Activated CD4-positive, alpha-beta T cell treated with anti-CD3 and anti-CD28 coated beads, Interleukin-2, amount 50 U/mL, for 24 hours (primary cell): Measurements from ENCODE around the gene PRRG2.

Experiments
- DNase-seq, 2 donors: peaks; one replicate each; pipeline ENCODE4 v3.0.0-alpha.2; 2020; ENCODE audit warnings: low read depth in 1 of 2, low spot score in 1 of 2

PRRG2 gene

DNA sequence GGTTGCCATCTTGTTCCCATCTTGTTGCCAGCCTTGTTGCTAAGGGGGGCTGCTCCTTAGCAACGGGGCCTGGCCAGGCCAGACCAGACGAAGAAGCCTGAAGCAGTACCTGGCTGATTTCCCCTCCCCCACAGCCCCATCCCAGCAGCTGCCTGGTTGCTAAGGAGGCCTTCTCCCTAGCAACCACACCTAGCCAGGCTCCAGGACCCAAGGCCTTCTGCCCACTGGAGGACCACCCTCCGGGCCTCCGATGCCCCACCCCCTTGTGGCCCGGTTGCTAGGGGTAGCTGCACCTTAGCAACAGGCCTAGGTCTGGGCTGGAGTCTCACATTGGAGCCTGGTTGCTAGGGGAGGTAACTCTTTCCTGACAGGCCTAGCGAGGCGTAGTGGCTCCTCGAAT is 3.9 kb downstream of the PRRG2 start:
- DNase-seq, result no peak

DNA sequence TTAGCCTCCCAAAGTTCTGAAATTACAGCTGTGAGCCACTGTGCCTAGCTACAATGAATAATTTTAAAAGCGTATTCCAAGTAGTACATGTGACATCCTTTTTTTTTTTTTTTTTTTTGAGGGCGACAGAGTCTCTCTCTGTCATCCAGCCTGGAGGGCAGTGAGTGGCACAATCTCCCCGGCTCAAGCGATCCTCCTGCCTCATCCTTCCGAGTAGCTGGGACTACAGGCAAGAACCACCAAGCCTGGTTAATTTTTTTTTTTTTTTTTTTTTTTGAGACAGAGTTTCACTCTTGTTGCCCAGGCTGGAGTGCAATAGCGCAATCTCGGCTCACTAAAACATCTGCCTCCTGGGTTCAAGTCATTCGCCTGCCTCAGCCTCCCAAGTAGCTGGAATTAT is 6.1 kb downstream of the PRRG2 start:
- no peak for DNase-seq

DNA sequence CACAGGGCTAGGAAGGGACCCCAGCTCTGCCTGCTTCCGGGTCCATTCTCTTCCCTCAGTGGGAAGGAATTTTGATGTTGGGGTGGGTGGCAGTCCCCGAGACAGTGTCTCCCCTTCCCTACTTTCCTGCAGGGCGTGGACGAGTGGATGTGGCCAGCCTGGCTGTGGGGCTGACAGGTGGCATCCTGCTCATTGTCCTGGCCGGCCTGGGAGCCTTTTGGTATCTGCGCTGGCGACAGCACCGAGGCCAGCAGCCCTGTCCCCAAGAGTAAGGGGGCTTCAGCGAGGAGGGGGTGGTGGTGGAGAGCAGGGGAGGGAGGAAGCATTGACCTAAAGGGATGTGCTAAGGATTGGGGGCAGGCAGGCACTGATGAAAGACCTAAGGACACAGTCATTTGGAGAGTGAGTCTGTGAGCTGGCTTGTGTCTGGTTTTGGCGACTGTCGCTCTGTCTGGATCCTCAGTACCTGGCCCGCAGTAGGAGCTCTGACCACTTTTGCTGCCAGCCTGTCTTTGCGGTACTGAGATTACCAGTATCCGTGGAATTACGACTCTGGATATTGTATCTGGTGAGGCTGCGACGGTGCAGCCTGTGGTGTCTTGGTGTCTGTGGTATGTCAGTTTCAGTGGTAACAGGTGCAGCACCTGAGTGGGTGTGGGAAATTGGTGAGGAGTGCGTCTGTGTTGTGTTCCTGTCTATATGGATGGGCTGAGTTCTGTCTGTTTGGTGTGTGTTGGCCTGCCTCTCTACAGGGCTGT is 7.4 kb downstream of the PRRG2 start:
- peak in 1 of 2 donors; percentile 28 for DNase-seq

DNA sequence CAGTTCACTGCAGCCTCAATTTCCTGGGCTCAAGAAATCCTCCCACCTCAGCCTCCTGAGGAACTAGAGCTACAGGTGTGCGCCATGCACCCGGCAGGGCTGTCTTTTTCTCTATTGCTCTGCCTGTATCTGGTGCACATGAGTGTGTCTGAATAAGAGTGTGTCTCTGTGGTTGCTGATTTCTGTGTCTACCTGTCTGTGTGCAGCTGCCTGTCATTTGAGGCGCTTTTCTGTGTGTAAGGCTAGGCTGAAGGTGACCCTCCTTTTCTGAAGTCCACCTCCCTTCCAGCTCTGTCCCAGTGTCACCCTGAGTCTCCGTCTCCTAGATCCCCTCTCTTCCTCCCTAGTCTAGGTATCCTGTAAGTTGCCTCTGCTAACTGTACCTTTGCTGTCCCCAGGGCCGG is 8.4 kb downstream of the PRRG2 start:
- DNase-seq, result no peak

DNA sequence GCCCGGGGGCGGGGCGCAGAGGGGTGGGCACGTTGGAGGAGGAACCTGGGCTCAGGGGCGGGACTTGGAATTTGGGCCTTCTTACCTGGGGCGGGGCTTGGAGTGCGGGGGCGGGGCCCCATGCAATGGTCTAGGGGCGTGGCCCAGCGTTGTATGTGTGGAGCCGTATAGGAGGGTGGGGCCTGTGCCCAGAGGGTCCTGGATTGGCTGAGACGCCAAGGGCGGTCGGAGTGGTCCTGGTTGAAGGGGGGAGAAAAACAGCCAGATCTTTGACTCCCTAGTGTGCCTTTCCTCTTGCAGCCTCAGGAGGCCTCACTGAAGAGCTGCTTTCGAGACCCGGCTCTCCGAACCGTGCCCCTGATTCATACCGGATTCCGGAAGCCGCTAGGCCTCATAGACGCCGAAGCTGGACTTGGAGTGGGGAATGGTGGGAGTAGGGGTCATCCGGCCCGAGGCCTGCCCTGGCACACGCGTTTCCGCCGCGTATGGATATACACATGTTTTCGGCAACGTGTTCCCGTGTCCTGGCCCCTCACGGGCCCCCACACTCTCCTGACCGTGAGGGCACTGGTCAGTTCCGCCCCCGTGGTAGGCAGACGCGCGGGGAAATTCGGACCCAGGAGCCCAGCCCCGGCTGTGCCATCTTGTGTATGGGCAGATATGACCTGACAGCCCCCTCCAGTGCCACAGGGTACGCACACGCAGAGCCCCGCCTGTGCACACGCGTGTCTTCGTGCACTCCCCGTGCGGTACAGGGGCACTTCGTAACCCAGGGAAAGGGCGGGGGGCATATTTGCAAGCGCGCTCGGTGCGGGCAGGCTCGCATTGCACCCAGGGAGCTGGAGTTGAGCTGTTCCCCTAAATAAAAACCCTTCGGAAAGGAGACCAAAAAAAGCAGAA is 9.2 kb downstream of the PRRG2 start:
- peak; percentile 71 to 89 for DNase-seq

DNA sequence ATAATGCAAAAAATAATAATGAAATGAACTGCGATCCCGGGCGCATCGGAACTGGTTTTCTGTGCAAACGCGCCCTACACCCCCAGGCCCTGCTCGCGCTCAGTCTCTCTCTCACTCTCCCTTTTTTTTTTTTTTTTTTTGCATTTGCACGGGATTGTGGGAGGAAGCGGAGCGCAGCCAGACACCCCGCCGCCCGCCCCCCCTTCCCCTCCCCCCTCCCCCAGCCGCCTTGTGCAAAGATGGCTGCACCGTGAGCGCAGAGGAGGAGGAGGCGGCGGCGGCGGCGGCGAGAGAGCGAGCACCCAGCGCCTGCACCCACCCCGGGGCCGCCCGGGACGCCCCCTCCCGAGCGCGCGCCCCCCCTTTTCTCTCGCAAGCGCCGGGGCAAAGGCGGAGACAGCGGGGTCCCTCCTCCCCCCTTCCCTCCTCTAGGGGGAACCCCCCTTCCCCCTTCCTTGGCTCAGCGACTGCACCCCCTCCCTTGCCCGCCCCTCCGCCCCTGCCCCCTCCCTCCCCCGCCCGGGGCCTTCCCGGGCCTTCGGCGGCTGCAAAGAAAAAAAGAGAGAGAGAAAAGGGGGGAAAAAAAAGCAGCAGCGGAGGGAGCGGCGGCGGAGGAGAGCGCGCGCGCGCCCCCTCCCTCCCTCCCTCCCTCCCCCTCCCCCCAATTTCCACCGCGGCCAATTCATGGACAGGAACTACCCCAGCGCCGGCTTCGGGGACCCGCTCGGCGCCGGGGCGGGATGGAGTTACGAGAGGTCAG is 10.0 kb downstream of the PRRG2 start, which contains the start of gene PRR12:
PRR12 (plus strand) TSS at position 212 of the 760 bp plus-strand sequence; CDS start at position 685, 473 bp downstream.
- DNase-seq, result peak; percentile 54 to 55

DNA sequence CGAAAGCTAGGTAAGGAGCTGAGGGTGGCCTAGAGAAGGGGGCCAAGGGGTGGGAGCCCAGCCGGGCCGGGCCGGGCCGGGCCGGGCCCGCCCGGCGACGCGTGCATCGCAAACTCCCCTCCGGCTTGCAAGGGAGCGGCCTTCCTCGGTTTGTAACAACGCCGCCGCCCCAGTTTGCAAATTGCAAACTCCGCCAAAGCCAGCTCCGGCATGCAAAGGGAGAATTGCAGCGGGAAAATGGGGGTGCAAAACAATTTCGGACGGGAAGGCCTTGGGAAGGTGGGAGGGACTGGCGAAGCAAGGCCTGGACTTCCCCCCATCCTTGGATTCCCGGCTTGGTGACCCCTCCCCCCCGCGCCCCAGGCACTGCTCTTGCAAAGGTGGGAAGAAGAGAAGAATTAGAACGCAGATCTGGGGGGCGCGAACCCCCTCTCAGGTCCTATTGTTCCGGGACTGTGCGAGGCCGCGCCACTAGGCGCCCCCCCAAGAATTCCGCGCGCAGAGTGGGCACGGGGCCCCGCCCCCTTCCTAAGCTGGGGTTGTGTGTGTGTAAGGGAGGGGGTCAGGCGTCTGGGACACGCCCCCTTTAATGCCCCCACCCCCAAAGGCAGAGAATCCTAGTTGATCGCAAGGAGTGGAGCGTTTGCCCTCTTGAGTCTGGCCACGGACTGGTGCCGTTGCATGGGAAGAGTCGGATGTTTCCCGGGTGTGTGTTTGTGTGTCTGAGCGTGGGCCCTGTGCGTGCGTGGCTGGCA is 10.8 kb downstream of the PRRG2 start:
- DNase-seq, result no peak

DNA sequence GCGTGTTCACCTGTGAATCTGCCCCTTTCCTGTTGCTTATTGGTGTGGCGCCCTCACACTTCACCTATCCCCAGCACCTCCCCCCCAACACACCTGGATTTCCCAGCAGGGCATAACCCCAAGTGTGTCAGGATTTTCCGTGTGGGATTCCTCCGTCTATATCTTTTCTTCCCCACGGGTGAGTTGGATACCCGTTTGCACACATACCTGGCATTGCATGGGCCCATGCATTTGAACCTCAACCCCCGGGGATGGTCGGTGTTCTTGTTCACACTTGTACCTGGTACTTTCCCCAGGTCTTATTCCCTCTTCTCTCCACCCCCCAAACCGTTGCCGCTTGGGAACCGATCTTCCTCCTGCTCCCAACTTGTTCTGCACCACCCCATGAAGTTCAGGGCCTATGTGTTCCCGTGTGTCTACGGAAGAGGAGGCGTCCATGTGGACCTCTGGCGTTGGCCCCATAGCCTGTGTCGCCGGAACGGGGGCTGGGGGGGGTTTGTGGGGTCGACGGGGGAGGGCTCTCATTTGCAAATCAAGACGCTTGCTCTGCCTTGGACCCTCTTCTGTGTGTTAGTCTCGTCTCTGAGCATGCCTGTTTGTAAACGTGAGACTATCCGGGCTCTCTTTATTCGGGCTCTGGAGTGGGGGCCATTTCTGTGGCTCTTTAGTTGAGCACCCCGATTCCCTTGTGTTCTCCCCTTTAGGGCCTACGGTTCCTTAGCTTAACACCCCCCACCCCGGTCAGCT is 11.5 kb downstream of the PRRG2 start:
- DNase-seq, result no peak

DNA sequence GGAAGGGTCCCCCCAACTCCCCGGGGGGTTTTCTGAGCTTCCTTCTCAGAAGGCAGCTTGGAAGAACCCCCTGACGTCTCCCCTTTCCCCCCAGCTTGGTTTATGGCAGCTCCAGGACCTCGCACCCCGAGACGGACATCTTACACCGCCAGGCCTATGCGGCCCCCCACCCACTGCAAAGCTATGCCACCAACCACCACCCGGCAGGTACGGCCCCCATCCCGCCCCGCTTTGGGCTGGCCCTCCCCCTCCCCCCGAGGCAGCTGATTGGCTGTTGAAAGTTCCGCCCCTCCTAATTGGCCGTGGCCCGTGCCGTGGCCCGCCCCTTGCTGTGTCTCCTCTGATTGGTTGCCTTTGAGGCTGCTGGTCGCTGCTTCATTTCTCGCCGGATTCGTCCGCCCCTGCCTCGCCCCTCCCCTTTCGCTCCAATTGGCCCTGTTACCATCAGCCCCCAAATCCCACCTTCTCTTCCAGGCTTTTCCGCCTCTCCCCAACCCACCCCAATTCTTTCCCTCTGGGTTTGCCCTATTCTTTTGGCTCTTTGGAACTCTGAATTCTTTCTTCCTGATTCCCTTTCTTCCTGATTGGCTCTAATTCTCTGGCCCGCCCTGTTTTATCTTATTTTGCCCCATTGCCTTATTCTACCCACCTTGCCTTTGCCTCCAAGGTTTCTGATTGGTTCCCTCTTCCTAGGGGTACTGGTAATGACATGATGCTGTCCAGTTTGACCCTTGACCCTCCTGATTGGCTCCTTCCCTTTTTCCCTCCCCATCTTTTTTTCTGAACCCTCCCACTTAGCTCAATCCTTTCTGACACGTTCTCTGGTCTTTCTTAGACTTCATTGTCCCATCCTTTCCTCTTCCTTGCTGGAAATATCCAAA is 12.4 kb downstream of the PRRG2 start:
- DNase-seq, result peak; percentile 78 to 88

DNA sequence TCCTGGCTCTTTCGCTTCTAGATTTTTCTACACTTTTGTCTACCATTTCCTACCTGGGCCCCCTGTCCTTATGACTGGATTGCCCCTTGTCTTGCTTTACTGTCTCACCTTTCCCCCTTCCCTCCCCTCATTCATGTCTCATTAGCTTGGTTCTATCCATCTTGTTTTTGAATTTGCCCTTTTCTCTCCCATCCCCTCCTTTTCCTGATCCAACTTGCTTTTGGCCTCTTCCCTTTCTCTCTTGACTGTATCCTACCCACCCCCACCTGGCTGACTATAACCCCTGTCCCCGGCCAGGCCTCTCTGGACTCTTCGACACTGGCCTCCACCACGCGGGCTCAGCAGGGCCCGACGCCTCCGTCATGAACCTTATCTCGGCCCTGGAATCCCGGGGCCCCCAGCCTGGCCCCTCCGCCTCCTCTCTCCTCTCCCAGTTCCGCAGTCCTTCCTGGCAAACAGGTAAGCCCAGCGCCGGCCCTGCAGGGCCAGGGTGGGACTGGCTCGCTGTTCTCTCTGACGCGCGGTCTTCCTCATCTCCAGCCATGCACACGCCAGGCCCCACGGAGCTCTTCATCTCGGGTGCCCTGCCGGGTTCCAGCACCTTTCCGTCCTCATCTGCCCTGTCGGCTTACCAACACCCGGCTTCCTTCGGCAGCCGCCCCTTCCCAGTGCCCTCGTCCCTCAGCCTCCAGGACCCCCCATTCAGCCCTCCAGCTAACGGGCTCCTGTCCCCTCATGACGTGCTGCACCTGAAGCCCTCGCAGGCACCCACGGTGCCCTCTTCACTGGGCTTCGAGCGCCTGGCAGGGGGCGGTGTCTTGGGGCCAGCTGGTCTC is 13.3 kb downstream of the PRRG2 start:
- DNase-seq, result no peak

DNA sequence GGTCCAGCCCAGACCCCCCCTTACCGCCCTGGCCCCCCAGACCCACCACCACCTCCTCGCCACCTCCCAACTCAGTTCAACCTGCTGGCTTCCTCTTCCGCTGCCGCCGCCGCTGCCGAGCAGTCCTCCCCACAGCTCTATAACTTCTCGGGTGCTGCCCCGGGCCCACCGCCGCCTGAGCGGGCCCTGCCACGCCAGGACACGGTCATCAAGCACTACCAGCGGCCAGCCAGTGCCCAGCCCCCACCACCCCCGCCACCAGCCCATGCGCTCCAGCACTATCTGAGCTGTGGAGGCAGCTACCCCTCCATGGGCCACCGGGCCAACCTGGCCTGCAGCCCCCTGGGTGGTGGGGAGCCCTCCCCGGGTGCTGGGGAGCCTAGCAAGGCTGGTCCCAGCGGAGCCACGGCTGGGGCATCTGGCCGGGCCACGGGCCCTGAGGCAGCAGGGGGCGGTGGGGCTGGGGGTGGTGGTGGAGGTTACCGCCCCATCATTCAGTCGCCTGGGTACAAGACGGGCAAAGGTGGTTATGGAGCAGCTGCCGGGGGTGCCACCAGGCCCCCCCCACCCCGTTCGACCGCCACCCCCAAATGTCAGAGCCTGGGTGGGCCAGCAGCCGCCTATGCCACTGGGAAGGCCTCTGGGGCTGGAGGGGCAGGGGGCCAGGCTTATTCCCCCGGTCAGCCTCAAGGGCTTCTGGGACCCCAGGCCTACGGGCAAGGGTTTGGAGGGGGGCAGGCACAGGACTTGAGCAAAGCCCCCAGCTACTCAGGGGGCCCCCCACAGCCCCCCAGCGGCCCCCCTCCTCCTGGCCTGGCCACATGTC is 14.1 kb downstream of the PRRG2 start:
- DNase-seq, result no peak

DNA sequence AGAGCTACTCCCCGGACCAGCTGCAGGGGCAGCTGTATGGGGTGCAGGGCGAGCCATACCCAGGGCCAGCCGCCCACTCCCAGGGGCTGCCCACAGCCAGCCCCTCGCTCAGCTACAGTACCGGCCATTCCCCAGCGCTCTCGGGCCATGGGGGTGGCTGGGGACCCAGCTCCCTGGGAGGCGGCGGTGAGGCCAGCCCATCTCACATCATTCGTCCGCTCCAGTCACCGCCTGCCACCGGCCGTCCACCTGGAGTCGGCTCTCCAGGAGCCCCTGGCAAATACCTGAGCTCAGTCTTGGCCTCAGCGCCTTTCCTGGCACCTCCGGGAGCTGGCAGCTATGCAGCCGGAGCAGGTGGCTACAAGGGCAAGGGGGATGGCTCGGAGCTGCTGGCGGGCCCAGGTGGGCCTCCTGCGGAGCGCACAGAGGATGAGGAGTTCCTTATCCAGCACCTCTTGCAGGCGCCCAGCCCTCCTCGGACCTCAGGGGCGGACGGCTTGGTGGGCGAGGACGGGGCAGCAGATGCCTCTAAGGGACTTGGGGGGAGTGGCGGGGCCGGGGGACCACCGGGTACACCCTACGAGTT is 14.8 kb downstream of the PRRG2 start:
- DNase-seq, result no peak

DNA sequence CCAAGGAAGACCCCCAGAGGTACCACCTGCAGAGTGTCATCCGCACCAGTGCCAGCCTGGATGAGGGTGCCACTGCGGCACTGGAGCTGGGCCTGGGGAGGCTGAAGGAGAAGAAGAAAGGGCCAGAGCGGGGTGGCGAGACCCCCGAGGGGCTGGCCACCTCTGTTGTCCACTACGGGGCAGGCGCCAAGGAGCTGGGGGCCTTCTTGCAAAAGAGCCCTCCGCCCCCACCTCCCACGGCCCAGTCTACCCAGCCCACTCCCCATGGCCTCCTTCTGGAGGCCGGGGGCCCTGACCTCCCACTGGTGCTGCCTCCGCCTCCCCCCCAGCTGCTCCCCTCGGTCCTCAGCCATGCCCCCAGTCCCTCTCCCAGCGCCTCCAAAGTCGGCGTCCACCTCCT is 15.3 kb downstream of the PRRG2 start:
- DNase-seq, result no peak

DNA sequence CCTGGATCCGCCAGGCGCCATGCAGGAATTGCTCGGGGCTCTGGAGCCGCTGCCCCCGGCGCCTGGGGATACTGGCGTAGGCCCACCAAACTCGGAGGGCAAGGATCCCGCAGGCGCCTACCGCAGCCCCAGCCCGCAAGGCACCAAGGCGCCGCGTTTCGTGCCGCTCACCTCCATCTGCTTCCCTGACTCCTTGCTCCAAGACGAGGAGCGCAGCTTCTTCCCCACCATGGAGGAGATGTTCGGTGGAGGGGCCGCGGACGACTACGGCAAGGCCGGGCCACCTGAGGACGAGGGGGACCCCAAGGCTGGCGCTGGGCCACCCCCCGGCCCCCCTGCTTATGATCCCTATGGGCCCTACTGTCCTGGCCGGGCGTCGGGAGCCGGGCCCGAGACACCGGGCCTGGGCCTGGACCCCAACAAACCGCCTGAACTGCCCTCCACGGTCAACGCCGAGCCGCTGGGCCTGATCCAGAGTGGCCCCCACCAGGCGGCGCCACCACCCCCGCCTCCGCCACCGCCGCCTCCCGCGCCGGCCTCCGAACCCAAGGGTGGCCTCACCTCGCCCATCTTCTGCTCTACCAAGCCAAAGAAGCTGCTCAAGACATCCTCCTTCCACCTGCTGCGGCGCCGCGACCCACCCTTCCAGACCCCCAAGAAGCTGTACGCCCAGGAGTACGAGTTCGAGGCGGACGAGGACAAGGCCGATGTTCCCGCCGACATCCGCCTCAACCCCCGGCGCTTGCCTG is 16.0 kb downstream of the PRRG2 start:
- DNase-seq, result no peak

DNA sequence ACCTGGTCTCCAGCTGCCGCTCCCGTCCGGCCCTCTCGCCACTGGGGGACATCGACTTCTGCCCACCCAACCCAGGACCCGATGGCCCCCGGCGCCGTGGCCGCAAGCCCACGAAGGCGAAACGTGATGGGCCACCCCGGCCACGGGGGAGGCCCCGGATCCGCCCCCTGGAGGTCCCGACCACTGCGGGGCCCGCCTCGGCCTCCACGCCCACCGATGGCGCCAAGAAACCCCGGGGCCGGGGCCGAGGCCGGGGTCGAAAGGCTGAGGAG is 16.5 kb downstream of the PRRG2 start:
- DNase-seq, result no peak
